NCI-H2081 treated with DMSO at 0.1 percent for 48 hours (cell line): Measurements from ENCODE around the gene RPS3A.
A peak's percentile ranks its signal among the peaks of the same experiment; 100 is the strongest.
"Not testable (repeated sequence)": the region's sequence is repeated elsewhere in the genome, so short reads cannot be mapped to it uniquely, and the experiment has no call there.

Experiments
- DNase-seq: peaks from one replicate; lab custom pipeline; 2025; lab: John Stamatoyannopoulos, UW

The RPS3A gene

GRCh38 chr4:151099229-151099975 is at the start of gene RPS3A:
TSS of gene RPS3A (plus strand) at chr4:151099628. CDS start at chr4:151099653, 25 bp downstream.
- peak; percentile 56 for DNase-seq

GRCh38 chr4:151052785-151053184 is 46.6 kb upstream of the RPS3A start:
- no peak for DNase-seq

DNA sequence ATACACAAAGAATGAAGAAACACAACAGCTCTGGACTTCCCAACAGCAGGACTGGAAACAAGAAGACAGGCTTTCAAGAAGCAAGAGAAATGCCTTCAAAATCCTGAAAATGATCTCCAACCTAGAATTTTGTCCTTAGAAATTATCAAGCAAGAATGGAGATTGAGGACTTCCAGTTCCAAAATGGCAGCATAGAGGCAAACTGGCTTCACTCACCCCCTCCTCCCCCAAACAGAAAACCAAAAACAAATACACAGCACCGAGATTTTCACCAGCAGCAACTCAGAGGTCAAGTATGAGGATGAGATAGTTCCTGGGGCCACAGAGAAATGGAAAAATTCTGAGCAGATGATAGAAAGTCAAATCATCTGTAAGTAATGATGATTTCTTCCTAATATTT is 43.9 kb upstream of the RPS3A start:
- no peak for DNase-seq

GRCh38 chr4:151063143-151063542 is 36.3 kb upstream of the RPS3A start:
- DNase-seq = not testable (repeated sequence)

GRCh38 chr4:151067316-151067970 is 32.0 kb upstream of the RPS3A start:
- no peak for DNase-seq

- no peak for DNase-seq
Measured at GRCh38 chr4:151074416-151074916, 25.0 kb upstream of the RPS3A start.

DNA sequence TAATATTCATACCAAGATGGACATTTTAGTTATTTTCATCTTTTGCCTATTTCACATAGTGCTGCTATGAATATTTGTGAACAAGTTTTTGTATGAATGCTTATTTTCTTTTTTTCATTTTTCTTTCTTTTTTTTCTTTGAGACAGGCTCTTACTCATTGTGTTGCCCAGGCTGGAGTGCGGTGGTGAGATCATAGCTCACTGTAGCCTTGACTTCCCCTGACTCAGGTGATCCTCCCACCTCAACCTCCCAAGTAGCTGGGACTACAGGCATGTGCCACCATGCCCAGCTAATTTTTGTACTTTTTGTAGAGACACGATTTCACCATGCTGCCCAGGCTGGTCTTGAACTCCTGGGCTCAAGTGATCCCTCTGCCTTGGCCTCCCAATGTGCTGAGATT is 21.4 kb upstream of the RPS3A start:
- not testable (repeated sequence) for DNase-seq

DNA sequence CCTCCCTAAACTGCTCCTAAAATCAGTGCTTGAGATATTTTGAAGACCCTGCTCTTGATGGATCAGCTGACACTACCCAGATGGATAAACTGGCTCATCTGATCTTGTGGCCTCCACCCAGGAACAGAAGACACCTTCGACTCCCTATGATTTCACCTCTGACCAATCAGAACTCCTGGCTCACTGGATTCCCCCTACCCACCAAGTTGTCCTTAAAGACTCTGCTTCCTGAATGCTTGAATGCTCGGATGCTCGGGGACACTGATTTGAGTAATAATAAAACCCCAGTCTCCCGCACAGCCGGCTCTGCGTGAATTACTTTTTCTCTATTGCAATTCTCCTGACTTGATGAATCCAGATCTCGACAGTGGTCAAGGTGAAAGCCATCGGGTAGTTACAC is 12.0 kb upstream of the RPS3A start:
- no peak for DNase-seq

DNA sequence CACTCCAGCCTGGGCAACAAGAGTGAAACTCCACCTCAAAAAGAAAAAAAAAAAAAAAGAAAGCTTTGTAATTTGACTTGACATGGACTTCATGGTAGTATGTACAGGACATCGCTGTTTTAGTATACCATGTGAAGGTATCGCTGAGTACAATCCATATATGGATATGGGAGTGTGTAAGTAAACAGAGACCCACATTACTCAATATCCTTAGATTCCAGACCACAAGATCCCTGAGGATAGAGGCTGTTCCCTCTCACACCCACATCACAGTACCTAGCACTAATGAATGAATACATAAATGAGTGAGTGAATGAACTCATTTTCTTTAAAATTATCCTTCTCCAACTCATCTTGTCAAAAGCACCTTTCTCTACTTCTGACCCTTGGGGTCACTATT is 8.4 kb upstream of the RPS3A start:
- no peak for DNase-seq

- no peak for DNase-seq
Measured at GRCh38 chr4:151092488-151092887, 6.9 kb upstream of the RPS3A start.

- DNase-seq = no peak
Measured at GRCh38 chr4:151093203-151093602, 6.2 kb upstream of the RPS3A start.

DNA sequence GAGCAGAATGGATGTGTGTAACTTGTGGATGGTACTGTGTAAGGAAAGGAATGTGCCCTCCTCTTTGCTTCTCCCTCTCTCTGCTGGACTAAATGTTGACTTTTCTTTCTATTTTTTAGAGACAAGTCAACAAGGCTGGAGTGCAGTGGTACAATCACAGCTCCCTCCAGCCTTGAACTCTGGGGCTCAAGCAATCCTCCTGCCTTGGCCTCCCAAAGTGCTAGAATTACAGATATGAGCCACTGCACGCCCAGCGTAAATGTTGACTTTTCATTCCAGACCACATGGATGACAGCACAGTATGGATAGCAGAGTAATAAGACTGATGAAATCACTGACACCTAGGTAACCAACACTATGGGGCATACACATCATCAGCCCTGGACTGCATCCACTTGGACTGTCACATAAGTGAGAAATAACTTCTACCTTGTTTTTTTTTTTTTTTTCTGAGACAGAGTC is 5.1 kb upstream of the RPS3A start:
- DNase-seq = no peak

DNA sequence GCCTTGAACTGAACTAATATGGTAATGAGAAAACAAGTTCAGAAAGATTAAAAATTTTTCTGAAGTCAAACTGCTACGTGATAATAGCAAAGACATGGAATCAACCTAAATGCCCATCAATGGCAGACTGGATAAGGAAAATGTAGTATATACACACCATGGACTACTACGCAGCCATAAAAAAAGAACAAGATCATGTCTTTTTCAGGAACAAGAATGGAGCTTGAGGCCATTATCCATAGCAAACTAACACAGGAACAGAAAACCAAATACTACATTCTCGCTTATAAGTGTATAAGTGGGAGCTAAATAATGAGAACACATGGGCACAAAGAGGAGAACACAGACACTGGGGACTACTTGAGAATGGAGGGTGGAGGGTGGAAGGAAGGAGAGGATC is 4.3 kb upstream of the RPS3A start:
- no peak for DNase-seq

- no peak for DNase-seq
Measured at GRCh38 chr4:151097759-151098158, 1.7 kb upstream of the RPS3A start.

- no peak for DNase-seq
Measured at GRCh38 chr4:151098979-151099228, 524 bp upstream of the RPS3A start.

DNA sequence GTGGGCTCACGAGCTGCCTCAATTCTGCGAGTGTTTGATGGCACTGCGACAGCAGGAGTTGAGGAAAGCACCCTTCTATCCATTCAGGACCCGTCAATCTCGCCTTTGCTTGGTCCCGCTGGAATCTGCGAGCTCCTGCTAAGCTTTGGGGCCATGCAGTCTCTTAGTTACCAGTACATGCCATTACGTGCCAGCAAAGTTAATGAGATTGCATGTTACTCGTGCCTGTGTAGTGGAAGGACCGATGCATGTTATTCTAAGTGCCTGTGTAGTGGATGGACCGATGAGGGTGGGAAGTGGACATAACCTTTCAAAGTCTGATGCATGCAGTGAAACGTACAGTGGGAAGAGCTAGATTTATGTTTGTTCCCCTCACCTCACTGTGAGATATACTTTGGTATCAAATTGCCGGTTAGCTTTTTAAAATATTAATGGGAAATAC is 569 bp downstream of the RPS3A start:
- no peak for DNase-seq

- no peak for DNase-seq
Measured at GRCh38 chr4:151100531-151100930, 1.1 kb downstream of the RPS3A start.

- no peak for DNase-seq
Measured at GRCh38 chr4:151103758-151104157, 4.3 kb downstream of the RPS3A start.

DNA sequence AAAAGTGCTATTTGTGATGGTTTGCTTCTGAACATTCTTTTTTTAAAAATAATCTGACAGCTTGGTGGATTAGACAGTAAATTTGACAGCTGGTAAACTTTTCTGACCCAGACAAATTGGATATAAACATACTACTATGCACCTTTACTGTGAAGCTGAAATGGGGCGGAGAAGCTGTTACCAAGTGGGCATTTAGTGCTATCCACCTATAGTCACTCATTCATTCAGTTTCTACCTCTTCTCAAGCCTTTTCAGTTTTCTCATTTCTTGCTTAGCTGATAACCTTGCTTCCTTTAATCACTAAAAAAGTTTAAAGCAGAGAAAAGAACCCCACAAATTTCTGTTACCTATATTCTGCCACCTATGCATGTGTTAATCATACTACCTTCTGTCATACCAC is 5.2 kb downstream of the RPS3A start:
- no peak for DNase-seq

- DNase-seq = no peak
Measured at GRCh38 chr4:151105454-151106032, 6.1 kb downstream of the RPS3A start.

DNA sequence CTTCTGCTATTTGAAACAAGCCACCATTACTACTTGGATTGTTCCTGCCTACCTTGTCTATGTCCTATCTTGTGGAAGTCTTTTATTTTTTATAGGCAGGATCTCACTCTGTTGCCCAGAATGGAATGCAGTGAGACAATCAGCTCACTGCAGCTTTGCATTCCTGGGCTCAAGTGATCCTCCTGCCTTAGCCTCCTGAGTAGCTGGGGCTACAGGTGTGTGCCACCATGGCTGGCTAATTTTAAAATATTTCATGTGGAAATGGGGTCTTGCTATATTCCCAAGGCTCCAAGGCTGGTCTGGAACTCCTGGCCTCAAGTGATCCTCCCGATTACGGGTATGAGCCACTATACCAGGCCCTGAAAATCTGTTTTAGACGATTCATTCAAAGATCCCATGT is 7.6 kb downstream of the RPS3A start:
- no peak for DNase-seq

- no peak for DNase-seq
Measured at GRCh38 chr4:151110236-151110635, 10.8 kb downstream of the RPS3A start.

- no peak for DNase-seq
Measured at GRCh38 chr4:151114338-151114737, 14.9 kb downstream of the RPS3A start.
